IMR-90 (cell line): ENCODE measurements around the gene ARF1. TPM values are rescaled to one million over a fixed set of nuclear protein-coding genes. Genes with fewer than 3 reads are reported as not detected.

Experiments used
- ATAC-seq: fragments of 200-7000 bp; cut with Tn5 transposase; 2 replicates; pipeline ENCODE4 v1.9.1; 2020; ENCODE audit warnings: low read depth, mild to moderate bottlenecking, moderate library complexity
- BruUV-seq: library from RNA; stranded (reverse); fragments of 400-500 nt; replicated peaks from 2 replicates; lab custom pipeline; 2021; lab: Mats Ljungman, UMichigan
- CTCF ChIA-PET: fragments of 300-600 bp; formaldehyde crosslinking; extraction: SDS; loops from one replicate; lab custom pipeline; 2021; ENCODE audit warnings: antibody characterized with exemption; lab: Yijun Ruan, JAX
- POLR2A ChIA-PET: fragments of 300-600 bp; sonication (Branson Sonifier 250); formaldehyde crosslinking; loops from one replicate; lab custom pipeline; 2022; ENCODE audit warnings: antibody characterized with exemption; ENCODE audit not compliant: unreplicated experiment; lab: Charles Lee
- DNase-seq: peaks from one replicate; pipeline ENCODE4 v3.0.0; 2013
- H2AFZ ChIP-seq: replicated peaks from 2 replicates; pipeline ENCODE3; 2013; ENCODE audit warnings: low read length, mild to moderate bottlenecking; ENCODE audit not compliant: poor library complexity
- H2AK5ac ChIP-seq: 2 replicates; pipeline ENCODE4 v1.6.1; 2013; ENCODE audit warnings: low read depth, low read length, inconsistent platforms
- H2AK9ac ChIP-seq: replicated peaks from 2 replicates; pipeline ENCODE3; 2013; ENCODE audit warnings: mild to moderate bottlenecking, low read depth, low read length, moderate library complexity; ENCODE audit not compliant: poor library complexity
- H2BK120ac ChIP-seq: 2 replicates; pipeline ENCODE4 v1.6.1; 2013; ENCODE audit warnings: low read depth, low read length, inconsistent platforms
- H2BK15ac ChIP-seq: 3 replicates; pipeline ENCODE4 v1.6.1; 2013; ENCODE audit warnings: low read depth, low read length, inconsistent platforms
- H2BK20ac ChIP-seq: 2 replicates; pipeline ENCODE4 v1.6.1; 2013; ENCODE audit warnings: low read depth, mild to moderate bottlenecking, inconsistent platforms, low read length, moderate library complexity
- H2BK5ac ChIP-seq: 2 replicates; pipeline ENCODE4 v1.6.1; 2013; ENCODE audit warnings: mild to moderate bottlenecking, low read depth, low read length, inconsistent platforms; ENCODE audit not compliant: poor library complexity, severe bottlenecking
- H3K14ac ChIP-seq: replicated peaks from 2 replicates; pipeline ENCODE4 v1.6.1; 2013; ENCODE audit warnings: low read depth, low read length, inconsistent platforms
- H3K18ac ChIP-seq: 2 replicates; pipeline ENCODE4 v1.6.1; 2013; ENCODE audit warnings: low read depth, low read length, control low read depth
- H3K23ac ChIP-seq: 2 replicates; pipeline ENCODE4 v1.6.1; 2013; ENCODE audit warnings: low read depth, low read length, inconsistent platforms
- H3K27ac ChIP-seq: 2 replicates; pipeline ENCODE4 v1.5.1; 2013; ENCODE audit warnings: mild to moderate bottlenecking, control low read depth, low read length; ENCODE audit not compliant: insufficient read depth
- H3K27me3 ChIP-seq: 2 replicates; pipeline ENCODE4 v1.6.1; 2013; ENCODE audit warnings: low read length; ENCODE audit not compliant: control insufficient read depth, insufficient read depth
- H3K36me3 ChIP-seq: 2 replicates; pipeline ENCODE4 v1.6.1; 2013; ENCODE audit warnings: low read length, mixed read lengths; ENCODE audit not compliant: control insufficient read depth, insufficient read depth
- H3K4ac ChIP-seq: 2 replicates; pipeline ENCODE4 v1.6.1; 2013; ENCODE audit warnings: low read depth, low read length, inconsistent platforms
- H3K4me1 ChIP-seq: 2 replicates; pipeline ENCODE4 v1.6.1; 2013; ENCODE audit warnings: low read length, mixed read lengths; ENCODE audit not compliant: control insufficient read depth, insufficient read depth
- H3K4me2 ChIP-seq: 2 replicates; pipeline ENCODE4 v1.6.1; 2013; ENCODE audit warnings: low read depth, mild to moderate bottlenecking, control low read depth, low read length, moderate library complexity
- H3K4me3 ChIP-seq: 2 replicates; pipeline ENCODE4 v1.5.1; 2013; ENCODE audit warnings: low read depth, mild to moderate bottlenecking, control low read depth, low read length, moderate library complexity; ENCODE audit not compliant: insufficient read depth
- H3K56ac ChIP-seq: 2 replicates; pipeline ENCODE4 v1.6.1; 2013; ENCODE audit warnings: low read length, inconsistent platforms; ENCODE audit not compliant: insufficient read depth; ENCODE audit errors: extremely low read depth
- H3K79me1 ChIP-seq, 2 experiments: 2 replicates each; pipeline ENCODE4 v1.6.1; 2013; ENCODE audit warnings: low read length in 2 of 2, inconsistent platforms in 1 of 2, low read depth in 1 of 2
- H3K9ac ChIP-seq: 2 replicates; pipeline ENCODE4 v1.6.1; 2013; ENCODE audit warnings: low read depth, low read length, control low read depth
- H3K9me1 ChIP-seq: 2 replicates; pipeline ENCODE4 v1.6.1; 2013; ENCODE audit warnings: low read length, inconsistent platforms; ENCODE audit not compliant: insufficient read depth
- H3K9me3 ChIP-seq: 2 replicates; pipeline ENCODE4 v1.6.1; 2013; ENCODE audit warnings: low read length; ENCODE audit not compliant: control insufficient read depth, insufficient read depth
- H4K20me1 ChIP-seq: 2 replicates; pipeline ENCODE4 v1.6.1; 2013; ENCODE audit warnings: low read length, inconsistent platforms; ENCODE audit not compliant: insufficient read depth
- H4K5ac ChIP-seq: 2 replicates; pipeline ENCODE4 v1.6.1; 2013; ENCODE audit warnings: mild to moderate bottlenecking, low read depth, low read length, control low read depth
- H4K8ac ChIP-seq, 2 experiments: 2 replicates each; pipeline ENCODE4 v1.6.1; 2013; ENCODE audit warnings: low read depth in 2 of 2, low read length in 2 of 2, control low read depth in 1 of 2, inconsistent platforms in 1 of 2
- H4K91ac ChIP-seq: 2 replicates; pipeline ENCODE4 v1.6.1; 2013; ENCODE audit warnings: low read depth, low read length, inconsistent platforms; ENCODE audit not compliant: insufficient read depth
- RCOR1 ChIP-seq: IDR thresholded peaks from 2 replicates; pipeline ENCODE4 v1.6.1; 2012; ENCODE audit warnings: mild to moderate bottlenecking, low read length, improper control_type of control experiment; ENCODE audit not compliant: insufficient replicate concordance
- SMC3 ChIP-seq: fragments of 150-350 bp; IDR thresholded peaks from 2 replicates; pipeline ENCODE4 v1.6.1; 2016; ENCODE audit warnings: low read depth, mild to moderate bottlenecking, antibody characterized with exemption, low read length, moderate library complexity
- WGBS, 2 experiments: methylation state at CpG; one replicate each; pipeline versions ENCODE4 v1.1.5 to v1.1.7; 2013; ENCODE audit warnings: missing lambda C conversion rate in 2 of 2; ENCODE audit not compliant: insufficient read length in 1 of 2; ENCODE audit errors: extremely low coverage in 2 of 2; 5-methylcytosine and 5-hydroxymethylcytosine counted together
- dilution Hi-C: fragments of 300-500 bp; cut with HindIII; formaldehyde crosslinking; loops from one replicate; pipeline ENCODE4 v1.14.3; 2018; ENCODE audit warnings: low sequenced_read_pairs; ENCODE audit not compliant: unreplicated experiment
- in situ Hi-C: fragments of 300-500 bp; cut with MboI; formaldehyde crosslinking; loops from 3 replicates; pipeline ENCODE4 v1.14.3; 2019; ENCODE audit warnings: low sequenced_read_pairs, inconsistent platforms, mixed read lengths
- intact Hi-C: fragments of 100-400 bp; cut with micrococcal nuclease; formaldehyde crosslinking; loops from 2 replicates; pipeline ENCODE4 v1.10.0; 2022
- polyA plus RNA-seq, 3 experiments: library from polyadenylated mRNA; depleted of rRNA; stranded (reverse); fragments of >200 nt; gene quantifications; 2 replicates each; pipeline ENCODE4 v1.2.3, GENCODE V29; 2012; ENCODE audit warnings: low replicate concordance in 1 of 3
- total RNA-seq: library from RNA; depleted of rRNA; stranded (reverse); fragments of >200 nt; gene quantifications from 2 replicates; pipeline ENCODE4 v1.2.3, GENCODE V29; 2012
- TF ChIP-seq, protein P1 (sequence below): fragments of 150-350 bp; IDR thresholded peaks from 2 replicates; pipeline ENCODE4 v1.6.1; 2016; ENCODE audit warnings: low read depth, mild to moderate bottlenecking, low read length, moderate library complexity, borderline replicate concordance

The ARF1 gene
- total and polyA plus RNA-seq, 2 of the 4 experiments (the other 2 are of a cell fraction) = 330 to 1,100 TPM

DNA sequence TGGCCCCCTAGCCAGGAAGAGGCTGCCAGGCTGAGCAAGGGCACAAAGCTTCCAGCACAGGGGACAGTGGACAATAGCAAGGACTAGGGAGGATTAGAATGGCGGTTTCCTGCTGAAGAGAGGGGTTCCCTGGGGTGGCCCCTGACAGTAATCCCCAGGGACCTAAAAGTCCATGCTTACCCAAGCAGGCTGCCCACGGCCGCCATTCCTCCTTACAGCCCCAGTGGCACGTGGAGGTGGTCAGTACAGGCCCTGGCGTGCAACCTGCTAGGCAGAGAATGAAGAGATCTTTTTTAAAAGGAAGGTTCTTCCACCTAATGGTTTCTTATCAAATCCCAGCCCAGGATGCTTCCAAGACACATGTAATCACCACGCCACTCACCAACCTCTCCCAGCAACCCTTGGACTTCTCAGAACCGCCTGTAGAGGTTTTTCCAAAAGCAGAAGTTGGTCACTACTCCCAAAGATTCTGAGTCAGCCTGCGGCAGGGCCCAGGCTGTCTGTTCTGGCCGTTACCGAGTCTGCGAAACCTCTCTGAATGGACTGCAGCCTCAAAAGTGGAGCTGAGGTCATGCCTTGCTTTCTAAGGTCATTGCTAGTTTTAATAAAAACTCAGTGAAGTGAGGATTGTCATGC lies 25.7 kb downstream of the ARF1 start:
- peak overlapping the region; percentile 85 for H3K4me2 ChIP-seq
- H4K8ac ChIP-seq = no peak overlapping the region; a peak in 1 of 4 replicates
- H3K27ac ChIP-seq = no peak overlapping the region
- H2BK20ac ChIP-seq = no peak overlapping the region
- peaks cover 13% of the 10 kb centered on the region for H3K36me3 ChIP-seq
- TF ChIP-seq, protein P1, sequence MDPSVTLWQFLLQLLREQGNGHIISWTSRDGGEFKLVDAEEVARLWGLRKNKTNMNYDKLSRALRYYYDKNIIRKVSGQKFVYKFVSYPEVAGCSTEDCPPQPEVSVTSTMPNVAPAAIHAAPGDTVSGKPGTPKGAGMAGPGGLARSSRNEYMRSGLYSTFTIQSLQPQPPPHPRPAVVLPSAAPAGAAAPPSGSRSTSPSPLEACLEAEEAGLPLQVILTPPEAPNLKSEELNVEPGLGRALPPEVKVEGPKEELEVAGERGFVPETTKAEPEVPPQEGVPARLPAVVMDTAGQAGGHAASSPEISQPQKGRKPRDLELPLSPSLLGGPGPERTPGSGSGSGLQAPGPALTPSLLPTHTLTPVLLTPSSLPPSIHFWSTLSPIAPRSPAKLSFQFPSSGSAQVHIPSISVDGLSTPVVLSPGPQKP = no peak
- no peak for TF ChIP-seq RCOR1
- TF ChIP-seq SMC3 = no peak
- H2AK5ac ChIP-seq = no peak overlapping the region
- H3K56ac ChIP-seq = no peak overlapping the region
- DNase-seq = no peak
- peak overlapping the region; percentile 63 for H2AK9ac ChIP-seq
- H2BK120ac ChIP-seq = no peak overlapping the region
- H3K4ac ChIP-seq = peak overlapping the region; percentile 79
- dilution Hi-C loops (no loop called here), in situ Hi-C loops (no loop called here), intact Hi-C loops (no loop called here)
- H3K9me1 ChIP-seq = peaks cover 7% of the 10 kb centered on the region
- BruUV-seq = no TSS peak
- POLR2A ChIA-PET = interaction anchor here (0.6 kb wide), 1 partner anchor 210 kb away, joined by 8 read pairs; no protein-coding TSS in a partner anchor
- H3K4me1 ChIP-seq = peaks cover 6% of the 10 kb centered on the region
- no peak overlapping the region for H2BK15ac ChIP-seq
- no peaks in the 10 kb centered on the region for H3K27me3 ChIP-seq
- no CpG with 5 or more reads among the region's 11 CpGs for WGBS, 2 experiments
- H4K91ac ChIP-seq = no peak overlapping the region
- H2AFZ ChIP-seq = no peak overlapping the region
- CTCF ChIA-PET = no interaction called here
- H4K5ac ChIP-seq = no peak overlapping the region
- H3K18ac ChIP-seq = no peak overlapping the region
- no peak overlapping the region for H3K14ac ChIP-seq
- no peak overlapping the region for H3K23ac ChIP-seq
- H4K20me1 ChIP-seq = no peaks in the 10 kb centered on the region
- ATAC-seq = no peak
- H3K4me3 ChIP-seq = peak overlapping the region; percentile 86; the same call in 1 of the 2 replicates
- peak overlapping the region; percentile 93 for H3K9ac ChIP-seq
- peaks cover 14 to 47% of the 10 kb centered on the region in 2 experiments; a peak in 3 of 4 replicates for H3K79me1 ChIP-seq
- H2BK5ac ChIP-seq = no peak overlapping the region
- H3K9me3 ChIP-seq = no peaks in the 10 kb centered on the region
